AG09309 (cell line): ENCODE data around the gene HES1.

Experiments
- DNase-seq: peaks from one replicate; pipeline ENCODE4 v3.0.0-alpha.2; 2010; ENCODE audit warnings: low read depth
- H3K4me3 ChIP-seq: 2 replicates; pipeline ENCODE4 v1.5.1; 2011; ENCODE audit warnings: mild to moderate bottlenecking, low read depth, low read length, moderate library complexity; ENCODE audit not compliant: control insufficient read depth
- CTCF ChIP-seq: IDR thresholded peaks from 2 replicates; pipeline ENCODE4 v1.5.1; 2011; ENCODE audit warnings: mild to moderate bottlenecking, low read depth, low read length, inconsistent platforms; ENCODE audit not compliant: insufficient read depth, control insufficient read depth; ENCODE audit errors: missing control alignments

HES1 gene

GRCh38 chr3:194133661-194134230 is 2.2 kb upstream of the HES1 start:
- DNase-seq, result no peak
- peak overlapping the region; percentile 25 for H3K4me3 ChIP-seq
- TF ChIP-seq CTCF, result no peak

- peak overlapping the region; percentile 65 for H3K4me3 ChIP-seq
- TF ChIP-seq CTCF, result no peak
- DNase-seq, result no peak
These were observed 1.7 kb upstream of the HES1 start for GRCh38 chr3:194134231-194134756.

- peak overlapping the region; percentile 65 for H3K4me3 ChIP-seq
- TF ChIP-seq CTCF, result no peak
- peak; percentile 89 for DNase-seq
These were observed 1.0 kb upstream of the HES1 start for GRCh38 chr3:194134757-194135515.

GRCh38 chr3:194135516-194135805 is 487 bp upstream of the HES1 start:
- peak overlapping the region; percentile 65 for H3K4me3 ChIP-seq
- DNase-seq, result no peak
- TF ChIP-seq CTCF, result no peak

- H3K4me3 ChIP-seq, result peak overlapping the region; percentile 81
- TF ChIP-seq CTCF, result no peak
- no peak for DNase-seq
These were observed 615 bp downstream of the HES1 start for GRCh38 chr3:194136519-194137007.

- peak; percentile 67 for DNase-seq
- TF ChIP-seq CTCF, result no peak
- H3K4me3 ChIP-seq, result peak overlapping the region; percentile 81
These were observed 1.1 kb downstream of the HES1 start for GRCh38 chr3:194137008-194137505.
